GM12864 (cell line): ENCODE measurements around the gene ETFB.

ENCODE experiments used
- DNase-seq: peaks from one replicate; pipeline ENCODE4 v3.0.0-alpha.2; 2011; ENCODE audit warnings: low read depth
- H3K4me3 ChIP-seq: 2 replicates; pipeline ENCODE4 v1.5.1; 2011; ENCODE audit warnings: mild to moderate bottlenecking, low read depth, low read length, control low read depth
- TF ChIP-seq, protein P1 (sequence below): IDR thresholded peaks from 2 replicates; pipeline ENCODE4 v1.5.1; 2011; ENCODE audit warnings: low read depth, mild to moderate bottlenecking, moderate library complexity, low read length, control low read depth, inconsistent platforms; ENCODE audit errors: missing control alignments

The ETFB gene

DNA sequence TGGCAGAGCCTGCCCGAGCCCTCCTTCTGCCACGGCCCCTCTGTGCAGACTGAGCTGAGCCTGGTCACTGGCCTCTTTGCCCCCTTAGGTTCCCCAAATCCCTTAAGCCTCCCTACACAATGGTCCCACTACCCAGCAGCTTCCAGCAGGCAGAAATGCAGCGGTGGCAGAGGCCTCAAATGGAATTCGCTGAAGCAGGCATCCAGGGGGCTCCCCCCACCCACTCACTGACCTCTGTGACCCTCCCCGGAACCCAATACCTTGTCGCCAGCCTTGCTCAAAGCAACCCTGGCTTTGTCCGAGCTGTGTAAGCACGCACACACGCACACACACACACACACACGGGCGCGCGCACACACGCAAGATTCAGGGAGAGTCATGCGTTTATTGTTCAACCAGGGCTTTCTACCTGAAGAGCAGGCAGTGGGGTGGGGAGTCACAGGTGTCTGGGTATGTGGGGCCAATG is 21.8 kb upstream of the ETFB start, which contains the start of gene LIM2:
Gene LIM2, minus strand, starts transcription at position 51 of the 466 bp plus-strand sequence. CDS start 531 bp downstream, outside the sequence.
- DNase-seq: no peak
- no peak within 1 kb of the TSS for H3K4me3 ChIP-seq
- TF ChIP-seq, protein P1, sequence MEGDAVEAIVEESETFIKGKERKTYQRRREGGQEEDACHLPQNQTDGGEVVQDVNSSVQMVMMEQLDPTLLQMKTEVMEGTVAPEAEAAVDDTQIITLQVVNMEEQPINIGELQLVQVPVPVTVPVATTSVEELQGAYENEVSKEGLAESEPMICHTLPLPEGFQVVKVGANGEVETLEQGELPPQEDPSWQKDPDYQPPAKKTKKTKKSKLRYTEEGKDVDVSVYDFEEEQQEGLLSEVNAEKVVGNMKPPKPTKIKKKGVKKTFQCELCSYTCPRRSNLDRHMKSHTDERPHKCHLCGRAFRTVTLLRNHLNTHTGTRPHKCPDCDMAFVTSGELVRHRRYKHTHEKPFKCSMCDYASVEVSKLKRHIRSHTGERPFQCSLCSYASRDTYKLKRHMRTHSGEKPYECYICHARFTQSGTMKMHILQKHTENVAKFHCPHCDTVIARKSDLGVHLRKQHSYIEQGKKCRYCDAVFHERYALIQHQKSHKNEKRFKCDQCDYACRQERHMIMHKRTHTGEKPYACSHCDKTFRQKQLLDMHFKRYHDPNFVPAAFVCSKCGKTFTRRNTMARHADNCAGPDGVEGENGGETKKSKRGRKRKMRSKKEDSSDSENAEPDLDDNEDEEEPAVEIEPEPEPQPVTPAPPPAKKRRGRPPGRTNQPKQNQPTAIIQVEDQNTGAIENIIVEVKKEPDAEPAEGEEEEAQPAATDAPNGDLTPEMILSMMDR: no peak

DNA sequence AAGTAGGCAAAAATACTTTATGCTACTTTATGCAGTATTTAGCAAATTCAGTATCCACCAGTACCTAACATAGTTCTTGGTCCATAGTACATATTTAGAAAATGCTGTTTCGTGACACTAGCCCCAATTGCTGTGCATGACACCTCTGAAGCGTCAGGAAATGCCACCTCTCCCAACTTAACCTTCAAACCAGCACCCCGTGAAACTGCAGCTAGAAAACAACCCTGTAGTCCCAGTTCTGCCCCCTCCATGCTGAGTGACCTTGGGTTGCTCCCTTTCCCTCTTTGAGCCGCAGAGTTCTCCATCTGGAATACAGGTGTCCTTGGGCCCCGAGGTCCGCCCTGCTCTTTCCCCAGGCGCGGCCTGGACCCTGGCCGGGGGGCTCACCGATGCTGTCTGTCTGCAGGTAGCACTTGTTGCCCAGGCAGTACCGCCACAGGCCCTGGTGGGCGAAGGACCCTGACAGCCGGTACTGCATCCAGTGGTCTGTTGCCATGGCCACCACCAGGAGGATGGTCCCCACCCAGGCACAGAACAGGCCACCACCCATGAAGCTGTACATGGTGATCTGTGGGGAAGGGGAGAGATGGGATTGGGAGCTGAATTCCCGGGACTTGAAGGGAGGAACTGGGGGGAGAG is 20.8 kb upstream of the ETFB start:
- no peak overlapping the region for H3K4me3 ChIP-seq
- TF ChIP-seq, protein P1: no peak
- no peak for DNase-seq

DNA sequence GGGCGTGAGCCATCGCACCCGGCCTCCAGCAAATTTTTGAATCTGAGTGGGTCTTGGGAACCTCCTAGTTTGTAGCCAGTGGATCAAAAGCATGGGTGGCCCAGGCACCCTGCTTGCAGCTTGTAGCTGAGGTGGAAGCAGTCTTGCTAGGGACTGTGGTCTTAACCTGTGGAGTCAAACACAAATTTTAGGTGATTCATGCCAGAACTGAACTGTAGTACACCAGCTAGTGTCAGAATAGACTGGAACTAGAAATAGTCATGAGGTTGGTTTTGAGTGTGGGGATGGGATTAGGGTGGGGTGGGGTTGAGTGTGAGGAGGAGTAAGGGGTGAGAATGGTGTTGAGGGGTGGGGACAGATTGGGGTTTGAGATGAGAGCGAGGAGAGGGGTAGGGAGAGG is 15.8 kb upstream of the ETFB start:
- H3K4me3 ChIP-seq: no peak overlapping the region
- TF ChIP-seq, protein P1: no peak
- DNase-seq: no peak

DNA sequence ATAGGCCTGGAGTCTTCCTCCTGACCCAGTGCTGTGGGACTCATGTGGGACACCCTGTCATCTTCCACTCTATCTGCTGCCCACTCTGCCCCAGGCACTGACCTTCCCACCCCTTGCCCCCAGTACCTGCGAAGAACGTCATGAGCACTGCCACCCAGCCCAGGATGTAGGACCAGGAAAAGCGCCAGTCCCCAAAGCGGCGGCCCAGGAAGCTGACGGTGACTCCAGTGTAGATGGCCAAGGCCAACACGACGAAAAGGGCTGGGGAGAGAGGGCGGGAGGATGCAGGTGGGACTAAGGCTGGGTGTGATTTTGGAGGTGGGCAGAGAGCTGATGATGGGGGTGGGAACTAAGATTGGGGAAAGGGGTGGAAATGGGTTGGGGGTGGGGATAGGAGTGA is 14.2 kb upstream of the ETFB start:
- TF ChIP-seq, protein P1: no peak

DNA sequence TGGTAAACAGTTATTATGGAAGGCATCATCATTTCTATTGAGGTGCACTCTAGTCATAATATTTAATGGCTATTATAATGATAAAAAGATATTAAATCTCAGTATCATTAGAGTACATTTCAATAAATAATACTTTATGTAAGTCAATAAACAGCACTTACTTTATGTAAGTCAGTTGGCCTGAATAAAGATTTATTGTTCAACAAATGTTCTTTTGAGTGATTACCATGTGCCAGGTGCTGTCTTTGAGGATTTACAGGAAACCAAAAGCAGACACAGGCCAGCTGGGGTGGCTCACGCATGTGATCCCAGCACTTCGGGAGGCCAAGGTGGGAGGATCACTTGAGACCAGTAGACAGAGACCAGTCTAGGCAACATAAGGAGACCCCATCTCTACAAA is 11.2 kb upstream of the ETFB start:
- DNase-seq: no peak
- H3K4me3 ChIP-seq: no peak overlapping the region
- TF ChIP-seq, protein P1: no peak

More for the DNA sequence above, 14.2 kb upstream of the ETFB start:
- no peak overlapping the region for H3K4me3 ChIP-seq
- DNase-seq: no peak

DNA sequence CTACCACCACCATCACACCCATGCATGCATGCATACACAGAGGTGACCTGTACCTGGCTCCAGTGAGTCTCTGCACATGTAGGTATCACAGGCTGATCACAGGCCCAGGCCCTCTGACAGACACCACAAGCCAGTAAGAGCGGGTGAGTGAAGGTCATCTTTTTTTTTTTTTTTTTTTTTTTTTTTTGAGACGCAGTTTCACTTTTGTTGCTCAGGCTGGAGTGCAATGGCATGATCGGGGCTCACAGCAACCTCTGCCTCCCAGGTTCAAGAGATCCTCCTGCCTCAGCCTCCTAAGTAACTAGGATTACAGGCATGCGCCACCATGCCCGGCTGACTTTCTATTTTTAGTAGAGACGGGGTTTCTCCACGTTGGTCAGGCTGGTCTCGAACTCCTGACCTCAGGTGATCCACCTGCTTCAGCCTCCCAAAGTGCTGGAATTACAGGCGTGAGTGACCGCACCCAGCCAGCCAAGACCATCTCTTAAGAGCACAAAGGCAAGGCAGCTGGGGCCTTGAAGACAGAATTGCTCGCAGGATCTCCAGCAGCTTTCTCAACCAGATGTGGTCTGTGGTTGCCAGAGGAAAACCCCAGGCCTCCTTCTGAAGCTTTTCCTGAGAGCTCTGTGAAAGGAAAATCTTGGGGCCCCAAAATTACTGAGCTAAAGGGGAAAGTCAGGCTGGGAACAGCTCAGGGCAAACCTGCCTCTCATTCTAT is 9.5 kb upstream of the ETFB start:
- TF ChIP-seq, protein P1: no peak
- no peak overlapping the region for H3K4me3 ChIP-seq
- no peak for DNase-seq
